ENCODE results near the gene FGGY. TPM values are rescaled to one million over a fixed set of nuclear protein-coding genes. Genes with fewer than 3 reads are reported as not detected.

FGGY gene
- total RNA-seq, 4 donors from 2014 or later: 24.9 to 35.9 (median 30.5) TPM

GRCh38 chr1:59497616-59498015, 200.7 kb downstream of the FGGY start:
- Histone ChIP-seq H3K4me3 (no peak overlapping the region), H3K27ac (peak overlapping the region; percentile 68 to 77 (median 70)), H3K9me3 (no peaks in the 10 kb centered on the region), H3K4me1 (peaks cover 18 to 27% of the 10 kb centered on the region in 2 donors), H3K27me3 (no peaks in the 10 kb centered on the region), H3K36me3 (no peaks in the 10 kb centered on the region)
- intact Hi-C loops (cut with DNase I; ENCODE audit: low total_unique reads): loop anchor here (5.0 kb wide), 1 partner anchor 70 kb away; no protein-coding TSS in a partner anchor
- TF ChIP-seq POLR2A (IDR thresholded peaks at IDR 0.05) (no peak), CTCF (IDR thresholded peaks at IDR 0.05 in 4 of 5, conservative IDR thresholded peaks at IDR 0.05 in 1 of 5) (no peak)
- DNase-seq (no peak), ATAC-seq (no peak)
- in situ Hi-C loops (cut with MboI; ENCODE audit: low sequenced_read_pairs in 4 of 4): no loop called here

DNA sequence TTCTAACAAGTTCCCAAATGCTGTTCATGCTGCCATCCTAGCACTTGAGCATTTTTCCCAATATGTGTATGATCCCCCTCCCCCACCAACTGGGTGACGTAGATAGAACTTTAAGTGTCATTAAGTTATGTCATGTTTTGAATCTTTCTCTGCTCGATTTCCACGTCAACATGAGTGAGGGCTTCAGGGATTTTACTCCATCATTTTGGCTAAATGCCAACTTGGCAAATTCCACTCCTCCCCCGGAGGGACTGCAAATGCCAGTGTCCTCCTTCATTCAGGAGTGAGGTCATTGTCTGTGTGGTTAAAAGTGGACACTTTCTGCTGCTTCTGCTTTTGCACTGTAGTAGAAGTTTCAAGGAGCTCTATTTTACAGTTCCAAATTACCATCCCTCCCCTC, 201.7 kb downstream of the FGGY start:
- Histone ChIP-seq H3K4me3 (no peak overlapping the region), H3K36me3 (no peaks in the 10 kb centered on the region), H3K9me3 (no peaks in the 10 kb centered on the region), H3K27me3 (no peaks in the 10 kb centered on the region), H3K4me1 (peaks cover 18 to 27% of the 10 kb centered on the region in 2 donors), H3K27ac (peak overlapping the region; percentile 68 to 77 (median 70))
- intact Hi-C loops (cut with DNase I; ENCODE audit: low total_unique reads): loop anchor here (5.0 kb wide), 1 partner anchor 71 kb away; no protein-coding TSS in a partner anchor
- ATAC-seq: peak; percentile 40 to 49
- in situ Hi-C loops (cut with MboI; ENCODE audit: low sequenced_read_pairs in 4 of 4): no loop called here
- DNase-seq: no peak
- TF ChIP-seq POLR2A (IDR thresholded peaks at IDR 0.05) (no peak), CTCF (IDR thresholded peaks at IDR 0.05 in 4 of 5, conservative IDR thresholded peaks at IDR 0.05 in 1 of 5) (no peak)

- Histone ChIP-seq H3K9me3 (no peaks in the 10 kb centered on the region), H3K4me3 (peak overlapping the region in 2 of 4 donors; percentile 7 to 33), H3K36me3 (no peaks in the 10 kb centered on the region), H3K4me1 (peaks cover 18 to 25% of the 10 kb centered on the region in 2 donors), H3K27me3 (no peaks in the 10 kb centered on the region), H3K27ac (peak overlapping the region; percentile 68 to 77 (median 70))
- ATAC-seq (peak; percentile 96 to 99), DNase-seq (no peak)
- in situ Hi-C loops (cut with MboI; ENCODE audit: low sequenced_read_pairs in 4 of 4) (no loop called here), intact Hi-C loops (cut with DNase I; ENCODE audit: low total_unique reads) (loop anchor here (5.0 kb wide), 1 partner anchor 72 kb away; no protein-coding TSS in a partner anchor)
- TF ChIP-seq POLR2A (IDR thresholded peaks at IDR 0.05): no peak
- TF ChIP-seq CTCF (IDR thresholded peaks at IDR 0.05 in 4 of 5, conservative IDR thresholded peaks at IDR 0.05 in 1 of 5): no peak
Measured at GRCh38 chr1:59499273-59499942, 202.5 kb downstream of the FGGY start.

GRCh38 chr1:59499943-59500569, 203.2 kb downstream of the FGGY start:
- no peak for DNase-seq
- peaks cover 18 to 25% of the 10 kb centered on the region in 2 donors for H3K4me1 ChIP-seq
- no peaks in the 10 kb centered on the region for H3K9me3 ChIP-seq
- no peaks in the 10 kb centered on the region for H3K27me3 ChIP-seq
- no peak overlapping the region for H3K4me3 ChIP-seq
- in situ Hi-C loops (cut with MboI; ENCODE audit: low sequenced_read_pairs in 4 of 4) (loop anchor here in 3 of 4 donors (25.0 kb wide), 1 partner anchor 187 kb away; no protein-coding TSS in a partner anchor), intact Hi-C loops (cut with DNase I; ENCODE audit: low total_unique reads) (loop anchor here (5.0 kb wide), 1 partner anchor 73 kb away; no protein-coding TSS in a partner anchor)
- ATAC-seq: peak; percentile 30 to 42
- no peak for TF ChIP-seq CTCF (IDR thresholded peaks at IDR 0.05 in 4 of 5, conservative IDR thresholded peaks at IDR 0.05 in 1 of 5)
- no peak for TF ChIP-seq POLR2A (IDR thresholded peaks at IDR 0.05)
- peak overlapping the region; percentile 68 to 77 (median 70) for H3K27ac ChIP-seq
- H3K36me3 ChIP-seq: no peaks in the 10 kb centered on the region
